MM.1S (cell line): ENCODE measurements around the gene ITGB1.

Experiments
- CTCF ChIP-seq: fragments of 300-600 bp; sonication (generic); IDR thresholded peaks from 2 replicates; pipeline ENCODE4 v1.5.1; 2016; ENCODE audit warnings: antibody characterized with exemption, low read length, mixed read lengths
- EZH2 ChIP-seq: fragments of 300-600 bp; sonication (generic); optimal IDR thresholded peaks from 2 replicates; pipeline ENCODE3; 2017; ENCODE audit warnings: low read depth, mild to moderate bottlenecking, antibody characterized with exemption, low read length, mixed read lengths
- EZH2phosphoT487 ChIP-seq: fragments of 300-600 bp; sonication (generic); IDR thresholded peaks from 2 replicates; pipeline ENCODE4 v1.6.1; 2018; ENCODE audit warnings: antibody characterized with exemption, low read length

DNA sequence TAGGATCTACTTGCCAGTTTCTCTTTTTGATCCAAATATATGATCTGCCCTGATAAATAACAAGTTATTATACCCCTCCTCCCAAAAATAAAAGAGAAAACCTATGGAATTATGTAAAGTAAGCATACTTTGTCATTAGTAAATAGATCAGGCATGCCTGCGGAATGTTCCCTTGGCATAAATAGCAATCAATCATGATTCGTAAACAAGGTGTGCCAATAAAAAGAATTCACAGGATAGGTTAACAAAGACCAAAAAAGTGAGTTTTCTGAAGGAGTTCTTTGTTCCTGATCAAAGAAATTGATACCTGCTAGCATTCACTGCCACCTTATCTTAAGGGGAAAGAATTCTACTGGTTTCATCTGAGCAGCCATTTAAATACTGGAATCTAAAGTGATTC is 11.9 kb downstream of the ITGB1 start:
- no peak for TF ChIP-seq CTCF
- no peak for TF ChIP-seq EZH2
- TF ChIP-seq EZH2phosphoT487 = no peak
